Measurements from ENCODE around the gene CDX1. TPM values are rescaled to one million over a fixed set of nuclear protein-coding genes. Genes with fewer than 3 reads are reported as not detected.

CDX1 gene
- total and polyA plus RNA-seq, 2 experiments from 2014 or later, result 43.3 to 54.6 TPM

DNA sequence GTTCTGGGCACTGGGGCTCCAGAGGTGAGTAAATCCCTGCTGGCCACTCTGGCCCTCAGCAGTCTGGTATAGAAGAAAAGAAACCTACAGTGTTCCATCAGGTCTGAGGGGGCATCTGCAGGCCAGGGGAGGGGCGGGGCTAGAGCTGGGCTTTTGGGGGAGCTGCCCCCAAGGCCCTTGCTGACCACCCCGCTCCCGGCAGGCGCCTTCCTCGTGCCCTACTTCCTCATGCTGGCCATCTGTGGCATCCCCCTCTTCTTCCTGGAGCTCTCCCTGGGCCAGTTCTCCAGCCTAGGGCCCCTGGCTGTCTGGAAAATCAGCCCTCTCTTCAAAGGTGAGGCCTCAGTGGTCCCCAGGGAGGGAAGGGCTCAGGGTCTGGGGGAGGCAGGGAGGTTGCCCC, 29.9 kb downstream of the CDX1 start:
- H3K27ac ChIP-seq, result no peak overlapping the region
- peaks cover 8% of the 10 kb centered on the region for H3K27me3 ChIP-seq
- no peaks in the 10 kb centered on the region for H3K9me3 ChIP-seq (ENCODE audit: low read depth)
- H3K4me1 ChIP-seq (ENCODE audit: insufficient read depth), result no peaks in the 10 kb centered on the region
- no peak for DNase-seq (ENCODE audit: low spot score)
- H4K20me1 ChIP-seq (ENCODE audit: insufficient read depth, poor library complexity, severe bottlenecking), result no peaks in the 10 kb centered on the region
- H2AFZ ChIP-seq, result no peak overlapping the region
- no peaks in the 10 kb centered on the region for H3K36me3 ChIP-seq (replicated peaks; ENCODE audit: insufficient read depth, low read depth)
- H3K4me2 ChIP-seq, result no peak overlapping the region
- no peak for TF ChIP-seq EZH2phosphoT487 (IDR thresholded peaks at IDR 0.05; ENCODE audit: low read depth, severe bottlenecking, unreplicated experiment)
- TF ChIP-seq, protein P1, sequence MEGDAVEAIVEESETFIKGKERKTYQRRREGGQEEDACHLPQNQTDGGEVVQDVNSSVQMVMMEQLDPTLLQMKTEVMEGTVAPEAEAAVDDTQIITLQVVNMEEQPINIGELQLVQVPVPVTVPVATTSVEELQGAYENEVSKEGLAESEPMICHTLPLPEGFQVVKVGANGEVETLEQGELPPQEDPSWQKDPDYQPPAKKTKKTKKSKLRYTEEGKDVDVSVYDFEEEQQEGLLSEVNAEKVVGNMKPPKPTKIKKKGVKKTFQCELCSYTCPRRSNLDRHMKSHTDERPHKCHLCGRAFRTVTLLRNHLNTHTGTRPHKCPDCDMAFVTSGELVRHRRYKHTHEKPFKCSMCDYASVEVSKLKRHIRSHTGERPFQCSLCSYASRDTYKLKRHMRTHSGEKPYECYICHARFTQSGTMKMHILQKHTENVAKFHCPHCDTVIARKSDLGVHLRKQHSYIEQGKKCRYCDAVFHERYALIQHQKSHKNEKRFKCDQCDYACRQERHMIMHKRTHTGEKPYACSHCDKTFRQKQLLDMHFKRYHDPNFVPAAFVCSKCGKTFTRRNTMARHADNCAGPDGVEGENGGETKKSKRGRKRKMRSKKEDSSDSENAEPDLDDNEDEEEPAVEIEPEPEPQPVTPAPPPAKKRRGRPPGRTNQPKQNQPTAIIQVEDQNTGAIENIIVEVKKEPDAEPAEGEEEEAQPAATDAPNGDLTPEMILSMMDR (IDR thresholded peaks at IDR 0.05; ENCODE audit: poor library complexity), result no peak
- TF ChIP-seq EZH2 (IDR thresholded peaks at IDR 0.05; ENCODE audit: borderline replicate concordance), result no peak
- H3K4me3 ChIP-seq, result no peak overlapping the region
- WGBS (ENCODE audit: low lambda C conversion rate, missing lambda C conversion rate), result 75% methylated on average over 5 of the region's 5 CpGs
- H3K79me2 ChIP-seq, result no peaks in the 10 kb centered on the region
- H3K9me2 ChIP-seq (replicated peaks; ENCODE audit: insufficient read depth), result no peaks in the 10 kb centered on the region

GRCh38 chr5:150196986-150197385, 30.4 kb downstream of the CDX1 start:
- Histone ChIP-seq H4K20me1 (ENCODE audit: insufficient read depth, poor library complexity, severe bottlenecking) (no peaks in the 10 kb centered on the region), H3K9me2 (replicated peaks; ENCODE audit: insufficient read depth) (no peaks in the 10 kb centered on the region), H3K4me3 (no peak overlapping the region), H3K4me1 (ENCODE audit: insufficient read depth) (no peaks in the 10 kb centered on the region), H3K79me2 (no peaks in the 10 kb centered on the region), H3K36me3 (replicated peaks; ENCODE audit: insufficient read depth, low read depth) (no peaks in the 10 kb centered on the region), H3K9me3 (ENCODE audit: low read depth) (no peaks in the 10 kb centered on the region), H3K27ac (no peak overlapping the region), H3K27me3 (peaks cover 5% of the 10 kb centered on the region), H2AFZ (no peak overlapping the region), H3K4me2 (no peak overlapping the region)
- TF ChIP-seq, protein P1 (IDR thresholded peaks at IDR 0.05; ENCODE audit: poor library complexity), result no peak
- TF ChIP-seq EZH2 (IDR thresholded peaks at IDR 0.05; ENCODE audit: borderline replicate concordance) (no peak), EZH2phosphoT487 (IDR thresholded peaks at IDR 0.05; ENCODE audit: low read depth, severe bottlenecking, unreplicated experiment) (no peak)
- no peak for DNase-seq (ENCODE audit: low spot score)
- WGBS (ENCODE audit: low lambda C conversion rate, missing lambda C conversion rate), result 94% methylated on average over 16 of the region's 16 CpGs

DNA sequence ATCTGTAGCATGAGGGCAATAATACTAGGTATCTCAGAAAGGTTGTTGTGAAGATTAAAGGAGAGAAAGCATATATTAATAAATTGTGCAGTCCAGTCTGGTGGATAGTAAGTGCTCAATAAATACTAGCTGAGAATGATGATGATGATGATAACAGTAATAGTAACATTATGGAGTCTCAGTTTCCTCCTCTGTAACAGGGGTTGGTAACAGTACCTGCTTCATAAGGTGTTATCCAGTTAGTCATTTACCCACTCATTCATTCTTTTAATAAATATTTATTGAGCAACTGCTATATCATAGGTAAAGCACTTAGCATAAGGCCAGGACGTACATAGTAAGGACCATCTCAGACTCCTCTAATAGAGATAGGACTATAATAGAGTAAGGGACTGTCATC, 30.9 kb downstream of the CDX1 start:
- TF ChIP-seq EZH2phosphoT487 (IDR thresholded peaks at IDR 0.05; ENCODE audit: low read depth, severe bottlenecking, unreplicated experiment), result no peak
- TF ChIP-seq EZH2 (IDR thresholded peaks at IDR 0.05; ENCODE audit: borderline replicate concordance), result no peak
- TF ChIP-seq, protein P1 (IDR thresholded peaks at IDR 0.05; ENCODE audit: poor library complexity), result no peak
- Histone ChIP-seq H3K4me3 (no peak overlapping the region), H3K4me2 (no peak overlapping the region), H3K9me3 (ENCODE audit: low read depth) (no peaks in the 10 kb centered on the region), H2AFZ (no peak overlapping the region), H3K9me2 (replicated peaks; ENCODE audit: insufficient read depth) (no peaks in the 10 kb centered on the region), H4K20me1 (ENCODE audit: insufficient read depth, poor library complexity, severe bottlenecking) (no peaks in the 10 kb centered on the region), H3K27ac (no peak overlapping the region), H3K79me2 (no peaks in the 10 kb centered on the region), H3K27me3 (no peaks in the 10 kb centered on the region), H3K36me3 (replicated peaks; ENCODE audit: insufficient read depth, low read depth) (no peaks in the 10 kb centered on the region), H3K4me1 (ENCODE audit: insufficient read depth) (no peaks in the 10 kb centered on the region)
- no peak for DNase-seq (ENCODE audit: low spot score)
- 92% methylated on average over 1 of the region's 1 CpG for WGBS (ENCODE audit: low lambda C conversion rate, missing lambda C conversion rate)

DNA sequence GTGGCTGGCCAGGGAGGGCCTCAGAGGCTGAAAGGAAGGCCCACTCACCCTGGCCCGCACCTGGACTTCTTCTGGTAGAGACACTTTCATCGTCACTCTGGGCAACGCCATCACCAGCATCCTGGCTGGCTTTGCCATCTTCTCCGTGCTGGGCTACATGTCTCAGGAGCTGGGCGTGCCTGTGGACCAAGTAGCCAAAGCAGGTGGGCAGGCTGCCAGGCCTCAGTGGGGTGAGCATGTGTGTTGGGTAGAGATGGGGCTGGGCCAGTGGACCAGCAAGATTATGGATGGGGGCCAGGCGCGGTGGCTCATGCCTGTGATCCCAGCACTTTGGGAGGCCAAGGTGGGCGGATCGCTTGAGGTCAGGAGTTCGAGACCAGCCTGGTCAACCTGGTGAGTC, 35.9 kb downstream of the CDX1 start:
- Histone ChIP-seq H3K9me2 (replicated peaks; ENCODE audit: insufficient read depth) (no peaks in the 10 kb centered on the region), H3K9me3 (ENCODE audit: low read depth) (no peaks in the 10 kb centered on the region), H3K79me2 (no peaks in the 10 kb centered on the region), H3K27ac (no peak overlapping the region), H3K36me3 (replicated peaks; ENCODE audit: insufficient read depth, low read depth) (no peaks in the 10 kb centered on the region), H4K20me1 (ENCODE audit: insufficient read depth, poor library complexity, severe bottlenecking) (no peaks in the 10 kb centered on the region), H2AFZ (no peak overlapping the region), H3K4me3 (no peak overlapping the region), H3K4me2 (no peak overlapping the region), H3K4me1 (ENCODE audit: insufficient read depth) (no peaks in the 10 kb centered on the region), H3K27me3 (no peaks in the 10 kb centered on the region)
- WGBS (ENCODE audit: low lambda C conversion rate, missing lambda C conversion rate), result 97% methylated on average over 10 of the region's 10 CpGs
- DNase-seq (ENCODE audit: low spot score), result no peak
- no peak for TF ChIP-seq EZH2phosphoT487 (IDR thresholded peaks at IDR 0.05; ENCODE audit: low read depth, severe bottlenecking, unreplicated experiment)
- TF ChIP-seq, protein P1 (IDR thresholded peaks at IDR 0.05; ENCODE audit: poor library complexity), result no peak
- no peak for TF ChIP-seq EZH2 (IDR thresholded peaks at IDR 0.05; ENCODE audit: borderline replicate concordance)

Data from hepatocyte (in vitro differentiated cells).